HG02588 (cell line): Measurements from ENCODE around the gene PHOSPHO2.
A peak's percentile ranks its signal among the peaks of the same experiment; 100 is the strongest.

Source experiments
- ATAC-seq: cut with Tn5 transposase; IDR thresholded peaks from one replicate; pipeline ENCODE4 v1.9.1; 2021; ENCODE audit warnings: mild to moderate bottlenecking, moderate library complexity; ENCODE audit not compliant: unreplicated experiment

Gene PHOSPHO2, protein sequence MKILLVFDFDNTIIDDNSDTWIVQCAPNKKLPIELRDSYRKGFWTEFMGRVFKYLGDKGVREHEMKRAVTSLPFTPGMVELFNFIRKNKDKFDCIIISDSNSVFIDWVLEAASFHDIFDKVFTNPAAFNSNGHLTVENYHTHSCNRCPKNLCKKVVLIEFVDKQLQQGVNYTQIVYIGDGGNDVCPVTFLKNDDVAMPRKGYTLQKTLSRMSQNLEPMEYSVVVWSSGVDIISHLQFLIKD

DNA sequence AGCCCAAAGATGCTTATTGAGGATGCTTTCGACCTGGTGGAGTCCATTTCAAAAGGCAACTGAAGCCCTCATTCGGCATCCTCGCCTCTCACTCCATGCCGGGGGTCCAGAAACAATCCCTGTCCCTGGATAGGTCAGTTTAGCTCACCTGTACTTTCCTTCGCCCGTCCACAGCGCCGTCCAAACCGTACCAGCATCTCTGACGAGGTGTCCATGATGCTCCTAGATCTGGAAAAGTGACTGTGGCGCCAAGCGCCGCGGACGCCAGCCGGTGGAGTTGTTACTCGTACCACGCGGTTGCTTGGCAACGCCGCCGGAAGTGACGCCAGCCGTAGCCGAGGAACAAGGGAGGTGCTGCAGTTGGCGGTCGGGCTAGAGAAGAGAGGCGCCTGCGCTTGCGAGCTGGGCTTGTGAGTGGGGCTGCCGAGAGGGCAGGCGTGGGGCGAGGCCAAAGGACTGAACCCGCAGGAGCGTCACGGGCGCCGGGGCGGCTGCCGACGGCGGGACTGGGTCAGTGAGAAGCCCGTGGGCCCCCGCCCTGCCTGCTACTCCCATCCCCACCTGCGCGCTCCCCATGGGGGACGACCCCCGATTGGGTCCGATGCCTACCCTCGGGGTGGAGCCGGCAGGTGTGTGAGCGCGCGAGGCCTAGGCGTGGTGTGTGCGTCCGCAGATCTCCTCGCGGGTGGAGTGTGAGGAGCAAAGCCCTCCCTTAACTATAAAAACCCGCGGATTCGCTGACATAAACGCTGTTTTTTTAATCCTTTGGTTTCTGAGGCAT lies at the start of gene PHOSPHO2, which contains the start of gene CFAP210:
Gene PHOSPHO2, plus strand, starts transcription at position 357 of the 781 bp plus-strand sequence. CDS start 6,503 bp downstream, outside the sequence.
Gene CFAP210, minus strand, starts transcription at position 293 of the 781 bp plus-strand sequence. Its CDS starts 78 bp downstream, at position 215.
- ATAC-seq: peak; percentile 99

DNA sequence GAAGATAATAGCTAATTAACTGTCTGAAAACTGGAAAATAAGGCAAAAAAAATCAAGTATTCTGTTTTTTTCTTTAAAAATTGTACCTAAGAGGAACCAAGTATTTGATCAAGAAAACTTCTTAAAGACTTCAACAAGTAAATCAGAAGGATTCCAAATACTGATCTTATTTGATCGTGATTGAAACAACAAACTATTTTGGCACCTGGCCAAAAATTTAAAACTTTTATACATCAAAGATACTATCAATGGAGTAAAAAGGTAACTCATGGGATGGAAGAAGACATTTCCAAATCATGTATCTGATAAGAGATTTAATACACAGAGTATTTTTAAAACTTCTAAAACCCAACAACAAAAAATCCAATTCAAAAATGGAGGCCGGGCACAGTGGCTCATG lies 46.8 kb upstream of the PHOSPHO2 start:
- no peak for ATAC-seq

DNA sequence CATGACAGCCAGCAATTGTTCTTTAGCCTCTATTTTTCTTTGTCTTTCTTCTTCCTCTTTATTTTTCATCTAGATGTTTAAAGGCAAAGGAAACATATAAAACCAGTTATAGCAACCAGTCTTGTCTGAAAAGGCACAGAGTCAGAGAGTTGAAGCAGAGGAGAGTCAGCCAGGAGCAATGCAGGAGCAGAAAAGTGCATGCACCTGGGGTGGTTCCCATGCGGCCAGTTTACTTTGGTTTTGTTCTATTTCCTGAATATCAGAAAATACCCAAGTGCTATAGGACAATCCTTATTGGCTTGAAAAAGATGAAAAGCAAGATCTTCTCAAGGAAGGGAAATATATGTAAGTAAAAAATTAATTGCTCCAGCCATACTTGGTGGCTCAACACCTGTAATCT lies 45.0 kb upstream of the PHOSPHO2 start:
- ATAC-seq: no peak

DNA sequence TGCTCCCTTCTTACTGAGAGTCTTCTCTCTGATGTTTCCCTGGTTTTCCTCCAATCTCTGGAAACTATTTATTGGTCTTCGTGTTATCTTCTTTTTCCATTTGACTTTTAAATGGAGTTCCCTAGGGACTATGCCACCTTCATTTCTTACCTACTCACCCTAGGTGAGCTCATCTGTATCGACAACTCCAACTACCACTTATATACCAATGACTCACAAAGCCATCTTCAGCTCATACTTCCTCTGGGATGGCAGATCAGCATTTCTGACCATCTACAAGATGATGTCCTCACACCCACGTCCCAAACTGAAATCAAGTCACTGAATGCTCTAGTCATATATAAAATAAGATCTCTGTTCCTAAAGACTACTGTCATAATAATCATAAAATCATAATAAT lies 40.6 kb upstream of the PHOSPHO2 start:
- no peak for ATAC-seq

DNA sequence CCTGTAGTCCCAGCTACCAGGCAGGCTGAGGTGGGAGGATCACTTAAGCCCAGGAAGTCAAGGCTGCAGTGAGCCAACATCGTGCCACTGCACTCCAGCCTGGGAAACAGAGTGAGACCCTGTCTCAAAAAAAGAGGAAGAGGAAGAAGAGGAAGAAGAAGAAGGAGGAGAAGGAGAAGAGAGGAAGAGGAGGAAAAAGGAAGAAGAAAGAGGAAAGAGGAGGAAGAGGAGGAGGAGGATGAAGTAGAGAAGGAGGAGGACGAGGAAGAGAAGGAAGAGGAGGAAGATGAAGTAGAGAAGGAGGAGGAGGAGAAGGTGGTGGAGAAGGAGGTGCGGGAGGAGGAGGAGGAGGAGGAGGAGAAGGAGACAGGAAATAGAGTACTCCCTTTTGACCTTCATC lies 38.1 kb upstream of the PHOSPHO2 start:
- no peak for ATAC-seq

DNA sequence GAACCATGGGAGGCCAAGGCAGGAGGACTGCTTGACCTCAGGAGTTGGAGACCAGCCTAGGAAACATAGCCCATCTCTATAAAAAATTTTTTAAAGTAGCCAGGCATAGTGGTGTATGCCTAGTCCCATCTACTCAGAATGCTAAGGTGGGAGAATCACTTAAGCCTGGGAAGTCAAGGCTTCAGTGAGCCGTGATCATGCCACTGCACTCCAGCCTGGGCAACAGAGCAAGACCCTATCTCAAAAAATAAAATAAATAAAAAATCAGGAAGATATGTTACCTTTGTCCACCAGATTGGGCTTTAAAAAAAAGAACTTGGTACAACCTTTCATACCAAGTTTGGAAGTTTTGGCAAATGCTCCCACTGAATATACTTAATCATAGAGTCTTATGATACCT lies 35.4 kb upstream of the PHOSPHO2 start:
- ATAC-seq: no peak

DNA sequence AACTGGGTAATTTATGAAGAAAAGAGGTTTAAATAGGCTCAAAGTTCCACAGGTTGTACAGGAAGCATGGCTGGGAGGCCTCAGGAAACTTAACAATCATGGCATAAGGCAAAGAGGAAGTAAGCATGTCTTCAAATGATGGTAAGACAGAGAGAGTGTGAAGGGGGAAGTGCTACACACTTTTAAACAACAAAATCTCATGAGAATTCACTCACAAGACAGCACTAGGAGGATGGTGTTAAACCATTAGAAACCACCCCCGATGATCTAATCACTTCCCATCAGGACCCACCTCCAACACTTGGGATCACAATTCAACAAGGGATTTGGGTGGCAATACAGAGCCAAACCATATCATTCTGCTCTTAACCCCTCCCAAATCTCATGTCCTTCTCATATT lies 34.9 kb upstream of the PHOSPHO2 start:
- no peak for ATAC-seq

DNA sequence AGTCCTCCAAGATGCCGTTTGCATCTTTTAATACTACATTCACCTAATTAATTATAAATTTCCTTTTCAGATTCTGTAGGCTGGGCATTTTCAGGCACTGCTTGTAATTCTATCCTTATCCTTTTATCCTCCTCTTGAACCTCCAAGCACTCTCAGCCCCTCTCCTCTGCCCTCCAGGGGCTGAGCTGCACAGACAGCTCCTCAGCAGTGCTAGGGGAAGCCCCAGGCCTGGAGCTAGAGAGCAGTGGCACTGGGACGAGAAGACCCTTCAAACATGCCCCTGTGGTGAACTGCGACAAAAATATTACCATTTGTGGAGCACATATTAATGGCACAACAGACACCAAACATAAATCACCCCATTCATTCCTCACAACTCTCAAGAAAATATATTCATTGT lies 33.0 kb upstream of the PHOSPHO2 start:
- ATAC-seq: no peak

DNA sequence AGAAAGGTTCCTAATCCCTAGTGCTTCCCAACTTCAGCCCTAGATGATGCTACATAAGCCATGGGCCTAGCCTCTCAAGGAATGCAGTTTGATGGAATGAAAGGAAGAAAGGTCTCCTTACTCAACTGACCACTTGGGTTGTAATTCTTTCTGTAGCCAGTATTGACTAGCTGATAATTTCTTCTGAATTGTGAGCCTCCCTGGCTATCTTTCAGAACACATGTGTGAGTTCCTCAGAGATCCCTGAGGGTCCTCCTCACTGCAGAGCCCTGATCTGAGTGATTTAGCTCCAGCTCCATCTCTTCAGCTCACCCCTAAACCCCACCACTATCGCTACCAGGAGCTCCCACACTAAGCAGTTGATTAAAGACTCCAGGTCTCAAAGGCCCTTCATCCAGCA lies 31.5 kb upstream of the PHOSPHO2 start:
- ATAC-seq: no peak

DNA sequence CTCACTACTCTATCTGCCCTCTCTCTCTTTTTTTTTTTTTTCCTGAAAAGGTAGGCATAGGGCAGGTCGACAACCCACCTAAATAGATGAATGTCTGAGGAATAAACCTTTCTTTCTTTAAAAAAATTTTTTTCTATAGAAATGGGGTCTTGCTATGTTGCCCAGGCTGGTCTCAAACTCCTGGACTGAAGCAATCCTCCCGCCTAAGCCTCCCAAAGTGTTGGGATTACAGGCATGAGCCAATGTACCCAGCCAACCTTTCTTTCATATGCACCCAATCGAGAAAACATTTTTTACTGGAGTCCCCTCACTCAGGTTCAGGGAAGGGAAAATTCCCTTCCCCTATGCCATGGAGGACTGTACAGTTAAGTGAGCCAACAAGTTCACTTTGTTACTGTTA lies 31.0 kb upstream of the PHOSPHO2 start:
- no peak for ATAC-seq

DNA sequence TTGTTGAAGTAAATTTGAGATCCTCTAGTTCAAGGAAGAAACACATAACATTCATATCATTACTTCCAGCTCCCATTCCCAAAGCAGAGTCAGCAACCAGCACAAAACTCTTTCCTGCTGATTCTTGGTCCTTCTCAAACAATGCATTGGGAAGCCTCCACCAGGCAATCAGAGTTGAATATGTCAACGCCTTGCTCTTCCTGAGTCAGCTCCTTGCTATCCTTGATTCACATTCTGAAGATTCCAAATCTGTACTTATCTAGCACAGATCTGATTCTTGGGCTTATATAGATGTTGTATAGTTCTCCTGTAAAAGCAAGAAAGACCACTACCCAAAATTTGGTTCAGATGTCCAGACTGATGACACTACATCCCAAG lies 29.7 kb upstream of the PHOSPHO2 start:
- ATAC-seq: no peak

DNA sequence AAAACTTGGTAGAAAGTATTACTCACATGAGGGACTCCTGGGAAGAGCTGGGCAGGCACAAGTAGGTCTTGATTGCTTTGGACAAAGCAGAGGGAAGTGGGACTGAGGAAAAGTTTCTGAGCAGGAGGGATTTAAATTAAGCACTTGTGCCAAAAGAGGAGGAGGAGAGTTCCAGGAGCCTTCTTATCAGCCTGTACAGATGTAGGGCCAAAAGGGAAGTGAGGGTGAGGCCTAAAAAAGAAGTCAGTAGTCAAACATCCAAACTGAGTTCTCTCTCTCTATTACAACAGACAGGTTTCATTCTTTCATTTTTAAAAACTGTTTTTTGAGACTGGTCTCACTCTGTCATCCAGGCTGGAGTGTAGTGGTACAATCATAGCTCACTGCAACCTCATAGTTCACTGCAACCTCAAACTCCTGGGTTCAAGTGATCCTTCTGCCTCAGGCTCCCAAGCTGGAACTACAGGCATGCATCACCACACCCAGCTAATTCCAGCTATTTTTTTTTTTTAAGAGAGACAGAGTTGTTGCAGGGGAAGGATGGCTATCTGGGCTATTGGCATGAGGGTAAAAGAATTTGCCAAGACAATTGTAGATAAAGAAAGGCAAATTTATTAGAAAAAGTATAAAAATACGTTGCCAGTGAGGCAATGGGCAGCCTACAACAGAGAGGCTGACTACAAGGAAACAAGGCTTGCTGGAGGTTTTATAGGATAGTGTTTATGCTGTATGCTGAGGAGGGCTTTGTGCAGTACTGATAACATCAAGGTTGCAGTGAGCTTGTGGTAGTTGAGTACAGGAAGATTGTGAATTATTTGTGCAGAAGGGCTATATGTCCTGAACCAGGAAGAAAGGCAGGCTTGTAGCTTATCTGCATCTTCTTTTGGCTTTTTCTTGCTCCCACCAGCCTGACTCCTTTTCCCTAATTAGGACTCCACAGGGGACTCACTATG lies 29.0 kb upstream of the PHOSPHO2 start:
- no peak for ATAC-seq

DNA sequence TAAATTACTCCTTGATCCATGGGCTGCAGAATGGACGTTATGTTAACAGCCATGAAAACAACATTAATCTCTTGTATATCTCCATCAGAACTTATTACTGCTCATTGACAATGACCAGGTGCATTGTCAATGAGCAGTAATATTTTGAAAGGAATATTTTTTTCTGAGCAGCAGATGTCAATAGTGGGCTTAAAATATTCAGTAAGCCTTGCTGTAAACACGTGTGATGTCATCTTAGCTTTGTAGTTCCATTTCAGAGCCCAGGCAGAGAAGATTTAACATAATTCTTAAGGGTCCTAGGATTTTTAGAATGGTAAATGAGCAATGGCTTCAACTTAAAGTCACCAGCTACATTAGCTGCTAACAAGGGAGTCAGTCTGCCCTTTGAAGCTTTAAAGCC lies 26.7 kb upstream of the PHOSPHO2 start:
- ATAC-seq: no peak

DNA sequence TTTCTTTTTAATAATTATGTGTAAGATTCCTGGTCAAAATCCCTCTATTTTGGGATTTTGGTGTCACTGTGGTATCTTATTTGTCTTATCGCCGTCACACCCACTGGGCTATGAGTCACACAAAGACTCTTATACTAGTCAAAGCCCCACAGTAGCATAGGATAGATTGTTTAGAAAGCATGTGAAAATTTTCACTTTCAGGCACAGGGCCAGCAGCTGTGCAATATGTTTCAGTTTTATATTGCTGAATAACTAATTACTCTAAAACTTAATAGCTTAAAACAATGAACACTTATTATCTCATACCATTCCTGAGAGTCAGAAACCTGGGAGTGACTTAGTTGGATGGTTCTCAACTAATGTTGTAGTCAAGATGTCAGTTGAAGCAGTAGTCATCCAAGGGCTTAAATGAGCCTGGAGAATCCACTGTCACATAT lies 24.0 kb upstream of the PHOSPHO2 start:
- ATAC-seq: no peak

DNA sequence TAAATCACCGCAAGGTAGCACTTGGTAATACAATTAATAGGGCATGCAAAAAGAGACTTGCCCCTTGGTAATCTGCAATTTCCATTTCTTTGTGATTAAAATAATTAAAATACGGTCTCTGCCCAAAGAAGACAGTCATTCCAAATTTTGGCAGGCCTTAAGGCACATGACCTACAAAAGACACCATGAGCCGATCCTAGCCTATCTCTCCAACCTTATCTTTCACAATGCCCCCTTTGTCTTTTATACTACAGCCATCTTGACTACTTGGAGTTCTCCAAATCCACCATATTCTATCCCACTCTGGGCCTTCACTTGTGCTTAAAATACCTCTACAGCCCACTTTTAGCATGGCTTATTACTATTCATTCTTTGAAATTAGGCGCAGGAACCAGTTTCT lies 23.3 kb upstream of the PHOSPHO2 start:
- ATAC-seq: no peak

DNA sequence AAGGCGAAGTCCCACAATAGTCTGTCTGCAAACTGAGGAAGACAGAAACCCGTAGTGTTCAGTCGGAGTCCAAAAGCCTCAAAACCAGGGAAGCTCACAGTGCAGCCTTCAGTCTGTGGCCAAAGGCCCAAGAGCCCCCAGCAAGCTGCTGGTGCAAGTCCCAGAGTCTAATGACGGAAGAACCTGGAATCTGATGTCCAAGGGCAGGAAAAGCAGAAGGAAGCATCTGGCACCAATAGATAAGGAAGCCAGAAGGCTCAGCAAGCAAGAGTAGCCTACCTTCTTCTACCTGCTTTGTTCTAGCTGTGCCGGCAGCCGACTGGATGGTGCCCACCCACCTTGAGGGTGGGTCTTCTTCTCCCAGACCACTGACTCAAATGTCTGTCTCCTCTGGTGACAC lies 21.9 kb upstream of the PHOSPHO2 start:
- no peak for ATAC-seq

DNA sequence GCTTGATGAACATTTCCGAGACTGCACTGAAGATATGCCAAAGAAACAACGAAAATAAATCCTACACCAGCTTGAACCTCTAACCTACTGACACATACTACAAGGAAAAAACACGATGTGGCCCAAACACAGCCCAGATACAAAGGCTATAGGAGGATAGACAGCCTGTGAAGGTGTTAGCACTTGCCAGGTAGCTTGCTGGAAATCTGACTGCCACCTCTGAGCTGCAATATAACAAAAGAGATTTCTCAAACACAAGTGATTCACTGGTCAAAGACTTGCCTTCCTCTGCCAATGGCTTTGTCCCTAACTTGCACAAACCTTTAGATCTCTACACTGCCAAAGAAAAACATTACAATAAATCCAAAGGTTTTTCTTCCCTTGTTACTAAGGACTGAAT lies 21.2 kb upstream of the PHOSPHO2 start:
- ATAC-seq: no peak

DNA sequence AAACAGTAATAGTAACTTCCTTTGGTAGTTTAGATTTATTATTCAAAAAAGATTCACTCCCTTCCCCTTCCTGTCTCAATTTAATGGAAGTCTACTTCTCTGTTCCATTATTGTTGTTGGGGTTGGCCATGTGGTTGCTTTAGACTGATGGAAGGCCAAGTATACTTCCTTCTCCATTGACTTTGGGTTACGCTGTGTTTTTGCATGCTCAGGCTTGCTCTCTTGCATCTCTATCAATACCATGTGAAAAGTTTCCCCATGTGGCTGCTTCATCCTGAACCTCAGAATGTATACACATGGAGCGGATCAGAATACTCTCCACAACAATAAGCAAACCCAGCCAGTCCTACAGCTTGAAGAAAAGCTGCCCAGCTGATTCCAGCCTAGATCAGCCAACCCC lies 20.3 kb upstream of the PHOSPHO2 start:
- ATAC-seq: no peak

DNA sequence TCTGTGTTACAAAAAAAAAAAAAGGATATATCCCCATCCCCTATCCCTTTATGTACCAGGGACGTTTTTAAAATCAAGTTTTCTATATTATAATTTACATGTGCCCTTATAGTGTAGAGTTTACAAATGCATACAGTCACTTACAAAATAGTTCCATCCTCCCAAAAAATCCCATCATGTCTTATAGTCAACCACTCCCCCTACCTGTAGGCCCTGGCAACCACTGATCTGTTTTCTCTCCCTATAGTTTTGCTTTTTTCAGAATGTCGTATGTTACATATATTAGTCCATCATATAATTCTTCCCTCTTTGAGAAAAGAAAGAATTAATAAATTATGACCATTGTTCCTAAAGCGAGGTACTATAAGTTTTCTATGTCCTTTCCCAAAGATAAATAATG lies 17.9 kb upstream of the PHOSPHO2 start:
- no peak for ATAC-seq

DNA sequence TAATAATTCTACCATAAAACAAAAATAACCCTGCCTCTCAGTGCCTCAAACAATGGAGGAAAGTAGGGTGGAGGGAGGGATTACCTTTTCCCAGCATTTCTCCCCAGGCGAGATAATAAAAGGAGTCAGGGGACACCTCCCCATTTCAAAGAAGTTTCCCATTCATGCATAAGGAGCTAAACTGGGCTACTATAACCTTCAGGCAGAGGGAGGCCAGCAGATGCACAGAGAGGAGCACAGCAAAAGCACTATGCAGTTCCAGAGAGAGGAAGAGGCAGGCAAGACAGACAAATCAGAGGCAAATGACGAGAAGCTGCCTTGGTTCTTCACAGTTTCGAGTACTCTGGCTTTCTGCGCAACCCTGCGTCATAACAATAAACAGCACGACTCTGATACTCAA lies 17.4 kb upstream of the PHOSPHO2 start:
- no peak for ATAC-seq

DNA sequence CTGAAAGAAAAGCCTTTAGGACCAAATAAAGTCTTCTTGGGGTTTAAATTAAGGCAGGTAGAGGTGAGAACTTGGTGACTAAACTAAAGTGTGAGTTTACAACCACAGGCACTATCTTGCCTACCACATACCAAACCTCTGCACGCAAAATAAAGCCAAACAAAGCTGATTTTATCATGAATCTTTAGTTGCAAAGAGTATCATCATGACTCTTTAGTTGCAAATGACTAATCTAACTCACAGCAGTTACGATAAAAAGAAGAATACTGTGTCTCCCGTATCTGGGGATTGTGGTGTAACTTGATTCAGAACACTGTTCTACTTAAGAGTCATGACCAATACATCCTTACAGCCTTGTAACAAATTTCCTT lies 11.2 kb upstream of the PHOSPHO2 start:
- no peak for ATAC-seq
